Fibroblast of skin of abdomen (primary cell): ENCODE measurements around the gene A2ML1. TPM values are rescaled to one million over a fixed set of nuclear protein-coding genes. Genes with fewer than 3 reads are reported as not detected.
"Not testable (repeated sequence)": the region's sequence is repeated elsewhere in the genome, so short reads cannot be mapped to it uniquely, and the experiment has no call there.

ENCODE experiments used
- DNase-seq: peaks from one replicate; pipeline ENCODE4 v3.0.0-alpha.2; 2013
- polyA plus RNA-seq, 2 experiments: library from polyadenylated mRNA; unstranded; fragments of 120-200 nt; gene quantifications; one replicate each; pipeline ENCODE4 v1.2.1, GENCODE V29; 2013; ENCODE audit not compliant: insufficient read length in 2 of 2

The A2ML1 gene
- polyA plus RNA-seq (2013, experiment 1 of 2; ENCODE audit: insufficient read length) = not detected
- polyA plus RNA-seq (2013, experiment 2 of 2; ENCODE audit: insufficient read length) = 0.07 TPM

DNA sequence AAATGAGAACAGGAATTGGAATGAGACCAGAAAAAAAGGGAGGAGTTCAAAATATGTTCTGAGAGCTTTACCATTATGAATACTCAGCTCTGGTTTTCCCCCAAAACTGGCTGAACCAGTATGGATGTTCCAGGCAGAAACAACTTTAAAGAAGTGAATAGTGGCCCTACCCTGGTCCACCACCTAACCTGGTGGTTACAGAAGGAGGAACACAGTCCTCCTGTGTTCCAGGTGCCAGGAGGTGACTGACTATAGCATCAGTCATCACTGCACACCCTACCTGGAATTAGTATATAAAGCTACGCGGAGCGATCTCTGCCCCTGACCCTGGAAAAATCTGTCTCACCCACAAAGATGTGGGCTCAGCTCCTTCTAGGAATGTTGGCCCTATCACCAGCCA is at the start of gene A2ML1:
Gene A2ML1 (plus strand): TSS at position 324 of the 400 bp plus-strand sequence. CDS start 31 bp downstream, at position 355.
- no peak for DNase-seq

DNA sequence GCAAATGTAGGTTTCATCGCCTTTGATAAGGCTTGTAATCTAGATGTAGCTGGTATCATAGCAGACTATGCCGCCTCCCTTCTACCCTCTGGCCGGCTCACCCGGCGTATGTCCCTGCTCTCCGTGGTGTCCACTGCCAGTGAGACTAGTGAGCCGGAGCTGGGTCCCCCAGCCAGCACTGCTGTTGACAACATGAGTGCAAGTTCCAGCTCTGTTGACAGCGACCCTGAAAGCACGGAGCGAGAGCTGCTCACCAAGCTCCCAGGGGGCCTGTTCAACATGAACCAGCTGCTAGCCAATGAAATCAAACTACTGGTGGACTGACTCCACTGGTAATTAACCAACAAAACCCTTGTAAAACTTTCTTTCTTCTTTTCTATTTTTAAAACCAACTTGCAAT is 49.0 kb upstream of the A2ML1 start:
- no peak for DNase-seq

DNA sequence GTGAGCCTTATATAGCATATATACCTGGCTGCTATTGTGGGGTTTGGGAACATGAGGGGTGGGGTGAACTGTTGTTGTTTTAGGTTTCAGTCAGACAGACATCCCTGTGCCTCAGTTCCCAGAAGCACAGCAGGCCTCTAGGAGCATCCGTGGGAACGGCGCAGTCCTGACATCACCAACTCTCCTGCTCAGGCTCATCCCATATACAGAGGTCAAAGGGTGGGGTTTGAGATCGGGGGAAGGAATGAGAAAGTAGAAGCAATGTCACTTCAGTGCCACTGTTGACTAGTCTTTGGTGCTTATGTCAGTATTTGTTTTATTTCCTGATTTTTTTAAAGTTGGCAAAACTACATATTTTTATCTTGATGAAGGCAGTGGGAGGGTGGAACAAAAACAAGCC is 43.1 kb upstream of the A2ML1 start:
- DNase-seq = no peak

DNA sequence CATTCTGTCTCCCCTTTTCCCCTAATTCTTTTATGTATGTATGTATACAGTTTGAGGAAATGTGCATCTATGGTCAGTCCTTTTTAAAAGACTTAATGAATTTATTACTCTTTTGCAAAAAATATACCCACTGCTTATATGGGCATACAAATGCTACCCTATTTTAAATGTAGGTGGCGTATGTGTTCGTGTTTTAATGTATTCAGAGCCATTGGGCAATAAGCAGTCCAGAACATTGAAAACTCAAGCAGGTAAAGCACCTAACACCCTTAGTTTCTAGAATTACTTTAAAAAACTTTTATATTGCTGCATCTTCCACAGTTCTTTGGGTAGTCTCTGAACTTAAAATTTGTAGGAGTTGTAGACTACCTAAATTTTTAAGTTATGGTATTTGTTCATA is 42.6 kb upstream of the A2ML1 start:
- no peak for DNase-seq

DNA sequence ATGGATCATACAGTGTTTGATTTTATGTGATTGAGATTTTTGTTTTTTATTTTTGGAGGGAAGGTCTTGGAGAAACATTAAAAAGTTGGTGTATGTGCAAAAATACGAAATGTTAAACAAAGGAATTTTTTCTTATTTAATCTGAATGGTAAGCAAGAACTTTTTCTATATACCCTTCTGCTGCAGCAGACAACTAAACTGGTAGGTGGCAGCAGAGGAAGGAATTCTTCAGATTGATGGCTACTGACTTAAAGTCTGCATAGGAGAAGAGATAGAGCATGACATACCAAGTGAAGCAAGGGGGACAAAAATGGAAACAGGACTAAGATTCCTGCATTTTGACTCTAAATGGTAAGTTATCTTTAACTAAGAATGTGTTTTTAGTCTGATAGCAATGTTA is 42.0 kb upstream of the A2ML1 start:
- DNase-seq = peak; percentile 37

DNA sequence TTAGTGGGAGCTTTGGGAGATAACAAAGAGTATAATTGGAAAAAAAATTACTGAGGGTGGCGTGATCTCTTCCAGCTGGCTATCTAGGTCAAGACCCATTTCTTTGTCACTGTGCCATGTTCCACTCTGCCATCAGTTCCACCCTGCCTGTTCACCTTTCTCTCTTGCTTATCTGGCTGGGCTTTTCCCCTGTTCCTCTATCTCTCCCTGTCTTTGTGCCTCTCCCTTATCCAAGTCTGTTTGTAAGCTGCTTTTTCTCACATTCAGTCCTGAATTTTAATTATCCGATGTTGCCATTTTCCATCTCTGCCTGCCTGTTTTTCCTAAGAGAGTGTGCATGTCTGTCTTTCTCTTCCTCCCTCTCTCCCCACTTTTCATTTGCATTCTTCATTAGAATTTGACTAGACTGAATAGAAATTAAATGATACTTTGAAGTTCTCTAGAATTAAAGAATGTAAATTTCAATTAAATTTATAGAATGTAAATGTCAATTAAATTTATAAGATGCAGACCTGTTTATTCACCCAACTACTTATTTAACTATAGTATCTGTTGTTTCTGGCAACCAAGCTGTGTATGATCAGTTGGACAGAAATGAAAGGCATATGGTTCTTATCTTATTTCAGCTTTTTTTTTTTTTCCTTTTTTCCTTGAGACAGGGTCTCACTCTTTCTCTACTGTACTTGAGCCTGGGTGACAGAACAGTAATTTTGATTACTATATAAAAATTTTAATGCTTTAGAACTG is 40.9 kb upstream of the A2ML1 start:
- DNase-seq = no peak

DNA sequence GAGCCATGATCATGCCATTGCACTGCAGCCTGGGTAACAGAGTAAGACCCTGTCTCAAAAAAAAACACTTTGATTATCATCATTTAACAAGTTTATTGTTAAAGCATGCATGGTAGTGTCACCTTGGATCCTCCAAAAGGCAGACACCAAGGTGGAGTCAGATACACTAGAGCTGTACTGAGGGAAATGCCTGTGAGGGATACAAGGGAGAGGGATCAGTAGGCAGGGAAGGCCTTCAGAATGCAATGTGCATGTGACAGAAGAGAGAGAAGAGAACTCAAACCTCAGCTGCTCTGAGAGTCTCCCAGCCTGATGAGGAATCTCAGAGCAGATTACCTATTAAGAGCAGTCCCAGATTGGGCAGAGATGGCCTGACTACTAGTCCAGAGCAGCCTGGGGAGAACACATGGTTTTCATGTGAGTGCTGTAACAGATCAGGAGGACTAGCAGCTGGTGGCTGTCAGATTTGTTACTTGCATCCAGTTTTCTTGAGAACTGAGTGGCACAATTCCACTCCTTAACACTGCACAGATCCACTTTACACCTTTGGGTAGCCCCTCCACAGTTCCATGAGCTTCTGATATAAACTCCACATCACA is 38.0 kb upstream of the A2ML1 start:
- no peak for DNase-seq

DNA sequence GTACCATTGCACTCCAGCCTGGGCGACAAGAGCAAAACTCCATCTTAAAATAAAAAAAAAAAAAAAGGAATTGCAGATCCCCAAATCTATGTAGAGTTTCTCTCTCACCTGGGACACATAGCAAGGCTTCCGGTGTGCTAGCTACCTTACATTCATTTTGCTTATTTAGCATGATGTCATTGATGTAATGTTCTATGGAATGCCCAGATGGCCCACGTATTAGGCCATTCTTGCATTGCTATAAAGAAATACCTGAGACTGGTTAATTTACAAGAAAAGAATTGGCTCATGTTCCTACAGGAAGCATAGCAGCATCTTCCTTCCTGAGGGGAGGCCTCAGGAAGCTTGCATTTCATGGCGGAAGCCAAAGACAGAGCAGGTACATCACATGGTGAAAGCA is 36.9 kb upstream of the A2ML1 start:
- DNase-seq = no peak

DNA sequence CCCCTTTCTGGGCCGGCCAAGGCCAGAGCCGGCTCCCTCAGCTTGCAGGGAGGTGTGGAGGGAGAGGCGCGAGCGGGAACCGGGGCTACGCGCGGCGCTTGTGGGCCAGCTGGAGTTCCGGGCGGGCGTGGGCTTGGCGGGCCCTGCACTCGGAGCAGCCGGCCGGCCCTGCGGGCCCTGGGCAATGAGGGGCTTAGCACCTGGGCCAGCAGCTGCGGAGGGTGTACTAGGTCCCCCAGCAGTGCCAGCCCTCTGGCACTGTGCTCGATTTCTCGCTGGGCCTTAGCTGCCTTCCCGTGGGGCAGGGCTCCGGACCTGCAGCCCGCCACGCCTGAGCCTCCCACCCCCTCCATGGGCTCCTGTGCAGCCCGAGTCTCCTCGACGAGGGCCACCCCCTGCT is 35.2 kb upstream of the A2ML1 start:
- DNase-seq = not testable (repeated sequence)

DNA sequence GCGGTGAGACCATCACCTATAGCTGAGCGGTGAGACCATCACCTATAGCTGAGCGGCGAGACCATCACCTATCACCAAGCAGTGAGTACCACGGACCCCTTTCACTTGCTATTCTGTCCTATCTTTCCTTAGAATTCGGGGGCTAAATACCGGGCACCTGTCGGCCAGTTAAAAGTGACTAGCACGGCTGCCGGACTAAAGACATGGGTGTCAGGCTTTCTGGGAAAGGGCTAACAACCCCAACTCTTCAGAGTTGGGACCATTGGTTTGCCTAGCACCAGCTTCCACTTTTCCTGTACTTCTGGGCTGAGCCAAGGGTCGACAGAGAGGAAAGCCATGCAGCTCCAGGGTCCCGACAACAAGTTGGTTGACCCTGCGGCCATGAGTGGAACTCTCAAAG is 33.7 kb upstream of the A2ML1 start:
- DNase-seq = not testable (repeated sequence)

DNA sequence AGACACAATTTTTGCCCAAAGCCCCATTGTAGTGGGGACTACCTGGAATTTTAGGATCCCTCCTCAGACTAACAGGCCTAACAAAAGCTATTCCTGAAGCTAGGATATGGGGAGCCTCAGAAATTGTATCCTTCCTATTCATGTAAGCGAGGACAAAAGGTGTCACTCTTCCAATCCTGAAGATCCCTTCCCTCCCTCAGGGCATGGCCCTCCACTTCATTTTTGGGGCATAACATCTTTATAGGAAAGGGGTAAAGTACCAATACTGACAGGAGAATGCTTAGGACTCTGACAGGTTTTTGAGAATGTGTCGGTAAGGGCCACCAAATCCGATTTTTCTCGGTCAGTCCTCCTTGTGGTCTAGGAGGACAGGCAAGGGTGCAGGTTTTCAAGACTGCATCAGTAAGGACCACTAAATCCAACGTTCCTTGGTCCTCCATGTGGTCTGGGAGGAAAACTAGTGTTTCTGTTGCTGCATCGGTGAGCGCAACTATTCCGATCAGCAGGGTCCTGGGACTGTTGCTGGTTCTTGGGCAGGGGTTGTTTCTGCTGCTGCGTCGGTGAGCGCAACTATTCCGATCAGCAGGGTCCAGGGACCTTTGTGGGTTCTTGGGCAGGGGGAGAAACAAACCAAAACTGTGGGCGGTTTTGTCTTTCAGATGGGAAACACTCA is 32.9 kb upstream of the A2ML1 start:
- not testable (repeated sequence) for DNase-seq

DNA sequence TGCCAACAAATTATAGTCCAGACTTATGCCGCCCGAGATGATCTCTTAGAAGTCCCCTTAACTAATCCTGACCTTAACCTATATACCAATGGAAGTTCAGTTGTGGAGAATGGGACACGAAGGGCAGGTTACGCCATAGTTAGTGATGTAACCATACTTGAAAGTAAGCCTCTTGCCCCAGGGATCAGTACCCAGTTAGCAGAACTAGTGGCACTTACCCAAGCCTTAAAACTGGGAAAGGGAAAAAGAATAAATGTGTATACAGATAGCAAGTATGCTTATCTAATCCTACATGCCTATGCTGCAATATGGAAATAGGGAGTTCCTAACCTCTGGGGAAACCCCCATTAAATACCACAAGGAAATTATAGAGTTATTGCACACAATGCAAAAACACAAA is 29.2 kb upstream of the A2ML1 start:
- not testable (repeated sequence) for DNase-seq

DNA sequence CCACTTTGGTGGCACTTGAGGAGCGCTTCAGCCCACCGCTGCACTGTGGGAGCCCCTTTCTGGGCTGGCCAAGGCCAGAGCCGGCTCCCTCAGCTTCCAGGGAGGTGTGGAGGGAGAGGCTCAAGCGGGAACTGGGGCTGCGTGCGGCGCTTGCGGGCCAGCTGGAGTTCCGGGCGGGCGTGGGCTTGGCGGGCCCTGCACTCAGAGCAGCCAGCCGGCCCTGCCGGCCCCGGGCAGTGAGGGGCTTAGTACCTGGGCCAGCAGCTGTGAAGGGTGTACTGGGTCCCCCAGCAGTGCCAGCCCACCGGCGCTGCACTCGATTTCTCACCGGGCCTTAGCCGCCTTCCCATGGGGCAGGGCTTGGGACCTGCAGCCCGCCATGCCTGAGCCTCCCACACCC is 27.8 kb upstream of the A2ML1 start:
- not testable (repeated sequence) for DNase-seq

DNA sequence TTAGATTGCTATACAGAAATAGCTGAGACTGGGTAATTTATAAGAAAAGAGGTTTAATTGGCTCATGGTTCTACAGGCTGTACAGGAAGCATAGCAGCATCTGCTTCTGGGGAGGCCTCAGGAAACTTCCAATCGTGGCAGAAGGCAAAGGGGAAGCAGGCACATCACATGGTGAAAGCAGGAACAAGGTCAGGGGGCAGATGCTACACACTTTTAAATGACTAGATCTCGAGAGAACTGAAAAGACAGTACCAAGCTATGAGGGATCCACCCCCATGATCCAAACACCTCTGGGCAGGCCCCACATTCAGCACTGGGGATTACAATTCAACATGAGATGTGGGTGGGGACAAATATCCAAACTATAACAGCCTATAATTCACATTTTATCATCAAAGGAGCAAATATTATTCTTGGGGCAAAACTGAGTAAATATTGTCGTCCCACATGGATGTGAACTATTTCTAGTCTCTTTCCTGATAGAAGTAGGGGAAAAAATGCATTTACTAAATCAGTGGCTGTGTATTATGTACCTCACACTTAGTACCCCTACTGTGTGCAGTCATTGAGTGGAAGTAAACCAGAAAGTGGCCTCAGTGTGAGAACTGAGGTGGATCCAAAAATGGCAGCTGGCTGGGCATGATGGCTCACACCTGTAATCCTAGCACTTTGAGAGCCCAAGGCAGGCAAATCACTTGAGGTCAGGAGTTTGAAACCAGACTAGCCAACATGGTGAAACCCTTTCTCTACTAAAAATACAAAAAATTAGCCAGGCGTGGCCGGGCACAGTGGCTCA is 25.4 kb upstream of the A2ML1 start:
- no peak for DNase-seq

DNA sequence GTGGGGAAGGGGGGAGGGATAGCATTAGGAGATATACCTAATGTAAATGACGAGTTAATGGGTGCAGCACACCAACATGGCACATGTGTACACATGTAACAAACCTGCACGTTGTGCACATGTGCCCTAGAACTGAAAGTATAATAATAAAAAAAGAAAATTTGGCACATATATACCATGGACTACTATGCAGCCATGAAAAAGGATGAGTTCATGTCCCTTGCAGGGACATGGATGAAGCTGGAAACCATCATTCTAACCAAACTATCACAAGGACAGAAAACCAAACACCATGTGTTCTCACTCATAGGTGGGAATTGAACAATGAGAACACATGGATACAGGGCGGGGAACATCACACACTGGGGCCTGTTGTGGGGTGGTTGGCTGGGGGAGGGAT is 21.2 kb upstream of the A2ML1 start:
- not testable (repeated sequence) for DNase-seq

DNA sequence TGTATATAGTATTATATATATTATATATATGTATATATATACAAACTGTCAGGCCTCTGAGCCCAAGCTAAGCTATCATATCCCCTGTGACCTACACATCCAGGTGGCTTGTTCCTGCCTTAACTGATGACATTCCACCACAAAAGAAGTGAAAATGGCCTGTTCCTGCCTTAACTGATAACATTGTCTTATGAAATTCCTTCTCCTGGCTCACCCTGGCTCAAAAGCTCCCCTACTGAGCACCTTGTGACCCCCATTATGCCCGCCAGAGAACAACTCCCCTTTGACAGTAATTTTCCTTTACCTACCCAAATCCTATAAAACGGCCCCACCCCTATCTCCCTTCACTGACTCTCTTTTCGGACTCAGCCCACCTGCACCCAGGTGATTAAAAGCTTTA is 17.6 kb upstream of the A2ML1 start:
- not testable (repeated sequence) for DNase-seq

DNA sequence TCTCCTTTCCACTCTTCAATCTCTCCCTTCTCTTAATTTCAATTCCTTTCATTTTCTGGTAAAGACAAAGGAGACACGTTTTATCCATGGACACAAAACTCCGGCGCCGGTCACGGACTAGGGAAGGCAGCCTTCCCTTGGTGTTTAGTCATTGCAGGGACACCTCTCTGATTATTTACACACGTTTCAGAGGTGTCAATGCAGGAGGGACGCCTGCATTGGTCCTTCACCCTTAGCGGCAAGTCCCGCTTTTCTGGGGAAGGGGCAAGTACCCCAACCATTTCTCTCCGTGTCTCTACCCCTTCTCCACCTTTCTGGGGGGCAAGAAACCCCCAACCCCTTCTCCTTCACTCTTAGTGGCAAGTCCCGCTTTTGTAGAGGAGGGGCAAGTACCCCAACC is 16.9 kb upstream of the A2ML1 start:
- DNase-seq = not testable (repeated sequence)

DNA sequence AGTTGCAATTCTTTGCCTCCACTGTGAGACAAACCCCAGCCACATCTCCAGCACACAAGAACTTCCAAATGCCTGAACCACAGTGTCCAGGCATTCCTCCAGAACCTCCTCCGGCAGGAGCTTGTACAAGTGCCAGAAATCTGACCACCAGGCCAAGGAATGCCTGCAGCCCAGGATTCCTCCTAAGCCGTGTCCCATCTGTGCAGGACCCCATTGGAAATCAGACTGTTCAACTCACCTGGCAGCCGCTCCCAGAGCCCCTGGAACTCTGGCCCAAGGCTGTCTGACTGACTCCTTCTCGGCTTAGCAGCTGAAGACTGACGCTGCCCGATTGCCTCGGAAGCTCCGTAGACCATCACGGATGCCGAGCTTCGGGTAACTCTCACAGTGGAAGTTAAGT is 15.3 kb upstream of the A2ML1 start:
- peak; percentile 44 for DNase-seq

DNA sequence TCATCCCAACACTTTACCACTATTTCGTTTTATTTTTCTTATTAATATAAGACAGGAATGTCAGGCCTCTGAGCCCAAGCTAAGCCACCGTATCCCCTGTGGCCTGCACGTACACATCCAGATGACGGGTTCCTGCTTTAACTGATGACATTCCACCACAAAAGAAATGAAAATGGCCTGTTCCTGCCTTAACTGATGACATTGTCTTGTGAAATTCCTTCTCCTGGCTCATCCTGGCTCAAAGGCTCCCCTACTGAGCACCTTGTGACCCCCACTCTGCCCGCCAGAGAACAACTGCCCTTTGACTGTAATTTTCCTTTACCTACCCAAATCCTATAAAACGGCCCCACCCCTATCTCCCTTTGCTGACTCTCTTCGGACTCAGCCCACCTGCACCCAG is 12.3 kb upstream of the A2ML1 start:
- DNase-seq = not testable (repeated sequence)

DNA sequence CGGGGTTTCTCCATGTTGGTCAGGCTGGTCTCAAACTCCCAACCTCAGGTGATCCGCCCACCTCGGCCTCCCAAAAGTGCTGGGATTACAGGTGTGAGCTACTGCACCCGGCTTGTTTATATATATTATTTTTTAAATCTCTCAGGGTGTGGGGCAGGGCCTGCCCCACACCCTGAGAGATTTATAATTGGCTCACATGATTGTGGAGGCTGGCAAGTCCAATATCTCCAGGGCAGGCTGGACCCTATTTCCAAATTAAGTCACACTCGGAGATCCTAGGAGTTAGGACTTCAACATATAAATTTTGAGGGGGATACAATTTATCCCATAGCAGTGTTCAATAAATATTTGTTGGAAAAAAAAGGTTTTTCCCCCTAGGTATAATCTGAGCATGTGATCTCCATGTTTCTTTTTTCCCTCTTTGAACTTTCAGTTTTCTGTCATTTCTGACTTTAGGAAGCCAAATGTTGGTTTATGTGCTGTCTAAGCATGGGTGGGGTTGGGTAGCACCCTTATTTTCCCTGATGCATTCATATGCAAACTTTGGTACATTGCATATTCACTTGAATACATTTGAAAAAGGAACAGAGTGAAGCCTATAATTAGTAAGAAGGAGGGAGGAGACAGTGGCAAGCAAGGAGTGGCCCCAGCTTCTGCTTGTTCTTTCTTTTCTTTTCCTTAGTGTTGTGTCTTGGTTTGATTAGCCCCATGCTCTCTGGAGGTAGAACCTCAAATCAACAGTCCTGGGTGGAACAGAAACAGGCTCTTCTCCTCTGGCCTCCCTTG is 8.7 kb upstream of the A2ML1 start:
- no peak for DNase-seq

DNA sequence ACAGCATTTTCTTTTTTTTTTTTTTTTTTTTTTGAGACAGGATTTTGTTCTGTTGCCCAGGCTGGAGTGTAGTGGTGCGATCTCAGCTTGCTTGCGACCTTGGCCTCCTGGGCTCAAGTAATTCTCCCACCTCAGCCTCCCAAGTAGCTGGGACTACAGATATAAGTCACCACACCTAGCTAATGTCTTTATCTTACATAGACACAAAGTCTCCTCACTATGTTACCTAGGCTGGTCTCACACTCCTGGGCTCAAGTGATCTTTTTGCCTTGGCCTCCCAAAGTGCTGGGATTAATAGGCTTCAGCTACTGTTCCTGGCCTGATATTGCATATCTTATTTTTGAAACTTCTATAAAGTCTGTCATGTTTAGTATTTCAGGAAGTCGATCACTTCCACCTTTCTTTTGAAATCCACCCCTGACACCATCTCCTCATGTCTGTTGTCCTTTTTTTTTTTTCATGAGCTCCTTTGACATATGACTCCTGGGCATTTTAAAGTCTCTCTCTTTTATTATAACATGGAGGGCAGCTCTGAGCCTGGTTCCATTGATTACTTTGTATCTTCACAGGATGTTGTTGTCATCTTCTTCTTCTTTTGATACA is 5.9 kb upstream of the A2ML1 start:
- no peak for DNase-seq

DNA sequence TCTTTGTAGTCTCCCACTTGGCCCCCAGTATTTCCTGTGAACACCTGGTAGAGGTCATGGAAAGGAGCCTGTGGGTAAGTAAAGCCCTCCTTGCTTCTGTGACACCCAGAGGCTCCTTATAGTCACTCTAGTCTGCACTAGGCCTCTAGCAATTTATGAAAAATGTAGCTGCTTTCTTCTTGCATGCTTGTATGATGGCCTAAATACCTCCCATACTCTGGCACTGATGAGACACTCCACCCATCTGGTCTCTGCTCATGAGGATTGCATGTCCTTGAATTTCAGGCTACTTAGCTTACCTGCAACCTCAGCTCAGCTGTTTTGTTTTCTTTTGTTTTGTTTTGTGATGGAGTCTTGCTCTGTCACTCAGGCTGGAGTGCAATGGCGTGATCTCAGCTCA is 4.6 kb upstream of the A2ML1 start:
- DNase-seq = peak; percentile 5
